Brain pericyte (primary cell): ENCODE results near the gene ZSCAN30.
"Not testable (repeated sequence)": the region's sequence is repeated elsewhere in the genome, so short reads cannot be mapped to it uniquely, and the experiment has no call there.

Experiments
- DNase-seq: peaks from one replicate; pipeline ENCODE4 v3.0.0-alpha.2; 2012; ENCODE audit warnings: low read depth, low spot score

ZSCAN30 gene

DNA sequence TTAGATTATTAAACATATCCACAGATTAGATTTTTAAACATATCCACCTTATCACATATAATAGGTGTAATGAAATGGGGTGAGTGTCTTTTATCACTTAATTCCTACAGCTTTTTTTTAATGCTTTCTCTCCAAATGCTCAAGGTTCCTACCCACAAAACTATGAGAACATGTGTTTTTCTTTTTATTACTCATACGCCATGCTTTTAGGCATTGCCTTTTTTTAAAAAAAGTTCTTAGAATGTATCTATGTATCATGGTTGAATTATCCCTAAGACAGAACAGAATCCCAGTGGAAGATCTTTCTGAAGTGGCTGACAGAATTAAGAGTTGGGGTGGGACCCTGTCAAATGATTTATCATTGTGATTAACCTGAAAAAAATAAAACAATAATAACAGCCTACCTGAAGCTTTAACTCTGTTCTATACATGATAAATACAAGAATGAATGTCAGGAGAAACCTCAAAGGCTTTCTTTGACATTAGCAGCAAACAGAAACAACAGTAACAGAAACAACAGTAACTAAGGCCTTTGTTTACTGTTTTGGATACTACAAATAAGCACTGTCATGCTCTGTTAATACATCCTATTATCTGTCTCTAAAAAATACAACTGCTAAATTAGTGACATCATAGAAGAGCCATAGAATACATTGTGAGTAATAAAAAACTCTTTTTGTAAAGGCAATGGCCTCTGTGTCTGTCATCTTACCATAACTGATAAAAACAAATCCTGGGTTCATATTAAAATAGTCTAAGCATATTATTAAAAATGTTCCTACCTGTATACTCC is 53.3 kb downstream of the ZSCAN30 start:
- DNase-seq, result no peak

DNA sequence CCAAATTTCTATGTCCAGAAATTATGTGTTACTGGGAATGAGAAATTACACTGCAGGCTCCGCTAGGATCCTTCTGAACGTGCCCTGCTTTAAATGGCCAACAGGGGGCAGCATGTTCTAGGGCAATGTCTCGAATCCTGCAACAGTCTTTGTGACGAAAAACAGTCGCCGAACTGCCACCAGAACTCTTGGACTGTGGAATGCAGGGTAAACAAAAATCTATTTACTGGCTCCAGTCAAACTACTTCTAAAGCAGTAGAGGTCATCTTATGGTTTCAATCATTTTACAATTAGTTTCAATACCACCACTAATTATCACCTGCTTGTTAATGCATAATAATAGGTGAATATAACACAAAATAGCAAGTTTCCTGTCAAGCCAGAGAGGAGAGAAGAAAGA is 59.0 kb downstream of the ZSCAN30 start:
- peak; percentile 17 for DNase-seq

DNA sequence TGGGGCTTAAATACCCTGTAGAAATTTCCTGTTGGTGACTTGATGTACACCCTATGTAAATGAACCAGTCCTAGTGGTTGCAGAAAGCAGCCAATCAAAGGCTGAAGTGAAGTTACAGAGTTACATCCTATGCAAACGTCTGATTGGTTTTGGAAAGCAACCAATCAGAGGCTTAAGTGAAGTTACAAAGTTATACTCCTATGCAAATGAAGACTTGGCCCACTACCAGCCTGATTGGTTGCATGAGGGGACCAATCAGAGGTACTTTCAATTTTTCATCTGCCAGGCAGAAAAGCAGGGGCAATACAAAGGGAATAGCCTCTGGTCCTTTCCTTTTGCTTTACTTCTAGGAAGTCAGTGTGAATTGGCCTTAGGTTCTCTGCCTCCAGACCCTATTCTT is 62.8 kb downstream of the ZSCAN30 start:
- no peak for DNase-seq

GRCh38 chr18:35223797-35224196 is 66.2 kb downstream of the ZSCAN30 start:
- no peak for DNase-seq

GRCh38 chr18:35220424-35220823 is 69.6 kb downstream of the ZSCAN30 start:
- no peak for DNase-seq

GRCh38 chr18:35219331-35219730 is 70.7 kb downstream of the ZSCAN30 start:
- DNase-seq, result not testable (repeated sequence)

DNA sequence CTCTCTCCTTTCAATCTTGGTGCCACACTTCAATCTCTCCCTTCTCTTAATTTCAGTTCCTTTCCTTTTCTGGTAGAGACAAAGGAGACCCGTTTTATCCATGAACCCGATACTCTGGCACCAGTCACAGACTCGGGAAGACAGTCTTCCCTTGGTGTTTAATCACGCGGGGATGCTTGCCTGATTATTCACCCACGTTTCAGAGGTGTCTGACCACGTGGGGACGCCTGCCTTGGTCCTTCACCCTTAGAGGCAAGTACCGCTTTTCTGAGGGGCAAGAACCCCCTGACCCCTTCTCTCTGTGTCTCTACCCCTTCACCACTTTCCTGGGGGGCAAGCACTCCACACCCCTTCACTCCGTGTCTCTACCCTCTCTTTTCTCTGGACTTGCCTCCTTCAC is 73.4 kb downstream of the ZSCAN30 start:
- not testable (repeated sequence) for DNase-seq

GRCh38 chr18:35215026-35215425 is 75.0 kb downstream of the ZSCAN30 start:
- DNase-seq, result no peak

- DNase-seq, result not testable (repeated sequence)
Measured at GRCh38 chr18:35205746-35206458, 84.1 kb downstream of the ZSCAN30 start.

DNA sequence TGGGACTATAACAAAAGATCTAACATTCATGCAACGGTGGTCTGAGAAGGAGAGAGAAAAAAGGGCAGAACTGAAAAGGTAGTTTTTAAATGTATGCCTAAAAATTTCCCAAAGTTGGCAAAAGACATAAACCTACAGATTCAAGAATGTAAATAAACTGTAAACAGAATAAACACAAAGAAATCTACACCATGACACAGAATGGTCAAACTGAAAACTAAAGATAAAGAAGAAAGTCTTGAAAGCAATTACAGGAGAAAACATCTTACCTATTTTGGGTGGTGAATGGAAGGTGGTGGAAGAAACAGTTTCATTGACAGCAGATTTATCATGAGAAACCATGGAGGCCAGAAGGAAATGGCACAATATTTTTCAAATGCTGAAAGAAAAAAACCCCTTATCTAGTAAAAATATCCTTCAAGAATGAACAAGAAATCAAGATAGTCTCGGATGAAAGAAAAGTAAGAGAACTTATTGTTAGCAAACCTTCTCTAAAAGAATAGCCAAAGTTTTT is 84.8 kb downstream of the ZSCAN30 start:
- DNase-seq, result no peak

DNA sequence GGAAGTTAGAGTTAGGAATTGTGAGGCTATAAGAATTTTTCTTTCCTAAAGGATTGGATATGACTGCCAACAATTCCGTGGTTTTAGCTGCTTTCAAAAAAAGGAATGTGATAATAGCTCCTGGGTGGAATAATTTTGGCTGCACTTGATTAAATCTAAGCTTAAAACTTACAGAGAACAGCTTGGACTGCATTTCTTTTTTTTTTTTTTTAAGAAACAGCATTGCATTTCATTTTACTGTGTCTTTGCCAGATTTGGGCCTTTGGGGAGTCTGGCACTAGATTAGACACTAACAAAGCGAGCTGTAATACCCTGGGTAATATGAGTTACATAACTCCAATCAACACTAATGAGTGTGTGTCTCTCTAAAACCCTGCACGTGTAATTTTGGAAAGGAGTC is 87.0 kb downstream of the ZSCAN30 start:
- DNase-seq, result no peak

DNA sequence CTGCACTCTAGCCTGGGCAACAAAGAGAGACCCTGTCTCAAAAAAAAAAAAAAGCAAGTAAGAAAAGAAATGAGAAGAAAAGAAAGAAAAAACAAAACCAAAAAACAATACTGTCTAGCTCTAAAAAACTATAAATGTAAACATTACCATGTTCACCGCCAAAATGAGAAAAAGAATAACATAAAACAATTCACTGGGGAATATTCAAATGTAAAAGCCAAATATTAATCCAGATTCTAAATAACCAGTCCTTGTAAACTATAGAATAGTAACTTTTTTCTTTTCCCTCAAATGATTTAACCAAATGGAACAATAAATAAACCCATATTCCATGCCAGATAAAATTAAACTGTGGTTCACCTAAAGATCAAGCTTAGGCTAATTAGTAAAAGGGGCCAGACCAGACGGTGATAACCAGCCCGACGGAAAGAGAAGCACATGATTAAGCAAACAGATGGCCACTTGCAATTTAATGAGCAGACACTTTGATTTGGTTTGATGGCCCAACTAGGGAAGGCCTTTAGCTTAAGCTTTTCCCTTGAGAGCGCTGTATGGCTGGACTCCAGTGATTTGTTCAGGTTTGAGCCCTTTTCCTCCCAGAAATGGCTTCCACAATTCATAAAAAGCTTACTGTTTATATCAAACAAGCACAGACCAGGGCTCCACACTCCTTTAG is 88.6 kb downstream of the ZSCAN30 start:
- DNase-seq, result no peak
